Stimulated activated naive CD8-positive, alpha-beta T cell treated with anti-CD3 and anti-CD28 coated beads, Interleukin-15, amount 100 ng/mL, for 72 hours (primary cell): ENCODE data around the gene NCLN.
"Not testable (repeated sequence)": the region's sequence is repeated elsewhere in the genome, so short reads cannot be mapped to it uniquely, and the experiment has no call there.

Experiments
- ATAC-seq: fragments of 150-1000 bp; cut with Tn5 transposase; 2 replicates; pipeline ENCODE4 v1.10.0; 2021; ENCODE audit warnings: mild to moderate bottlenecking, moderate library complexity
- DNase-seq, 2 donors: peaks; one replicate each; pipeline ENCODE4 v3.0.0; 2021 to 2022
- H3K27ac Mint-ChIP-seq, 2 donors: one replicate each; pipeline ENCODE4 v1.8.0; 2022; ENCODE audit warnings: mild to moderate bottlenecking in 2 of 2, mixed read lengths in 2 of 2, moderate library complexity in 2 of 2
- H3K27me3 Mint-ChIP-seq: one replicate; pipeline ENCODE4 v1.8.0; 2022; ENCODE audit warnings: mixed read lengths
- H3K4me1 Mint-ChIP-seq: one replicate; pipeline ENCODE4 v1.8.0; 2022; ENCODE audit warnings: mild to moderate bottlenecking, mixed read lengths
- H3K4me3 Mint-ChIP-seq, 2 donors: one replicate each; pipeline ENCODE4 v1.8.0; 2022; ENCODE audit warnings: mild to moderate bottlenecking in 2 of 2, mixed read lengths in 2 of 2, moderate library complexity in 1 of 2
- H3K9me3 Mint-ChIP-seq, 2 donors: one replicate each; pipeline ENCODE4 v1.8.0; 2022; ENCODE audit warnings: mixed read lengths in 2 of 2

Gene NCLN

GRCh38 chr19:3213159-3213558 is 27.4 kb downstream of the NCLN start:
- Mint-ChIP-seq H3K9me3 (no peaks in the 10 kb centered on the region), H3K4me1 (no peaks in the 10 kb centered on the region), H3K27ac (no peak overlapping the region), H3K27me3 (no peaks in the 10 kb centered on the region), H3K4me3 (no peak overlapping the region)
- ATAC-seq (no peak), DNase-seq (no peak)

GRCh38 chr19:3216874-3217273 is 31.1 kb downstream of the NCLN start:
- DNase-seq: no peak
- no peaks in the 10 kb centered on the region for H3K4me1 Mint-ChIP-seq
- ATAC-seq: no peak
- no peaks in the 10 kb centered on the region for H3K27me3 Mint-ChIP-seq
- H3K9me3 Mint-ChIP-seq: no peaks in the 10 kb centered on the region
- no peak overlapping the region for H3K4me3 Mint-ChIP-seq
- H3K27ac Mint-ChIP-seq: peak overlapping the region in 1 of 2 donors; percentile 16

DNA sequence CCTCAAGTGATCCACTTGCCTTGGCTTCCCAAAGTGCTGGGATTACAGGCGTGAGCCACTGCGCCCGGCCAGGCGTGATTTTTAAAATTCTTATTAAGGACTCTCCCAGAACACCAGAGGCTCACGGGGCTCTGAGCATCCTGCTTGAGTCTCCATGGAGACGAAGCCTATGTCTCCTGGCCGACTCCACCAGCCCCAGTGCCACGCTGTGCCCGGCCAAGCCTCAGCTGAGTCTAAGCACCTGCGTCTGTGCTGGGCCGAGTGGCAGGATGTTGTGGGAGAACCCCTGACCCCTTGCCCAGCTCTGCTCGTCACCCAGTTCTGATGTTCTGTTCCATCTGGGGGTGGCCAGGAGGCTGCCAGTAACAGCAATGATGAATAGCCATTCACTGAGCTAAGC is 34.8 kb downstream of the NCLN start:
- Mint-ChIP-seq H3K27me3 (peaks cover 6% of the 10 kb centered on the region), H3K4me3 (no peak overlapping the region)

DNA sequence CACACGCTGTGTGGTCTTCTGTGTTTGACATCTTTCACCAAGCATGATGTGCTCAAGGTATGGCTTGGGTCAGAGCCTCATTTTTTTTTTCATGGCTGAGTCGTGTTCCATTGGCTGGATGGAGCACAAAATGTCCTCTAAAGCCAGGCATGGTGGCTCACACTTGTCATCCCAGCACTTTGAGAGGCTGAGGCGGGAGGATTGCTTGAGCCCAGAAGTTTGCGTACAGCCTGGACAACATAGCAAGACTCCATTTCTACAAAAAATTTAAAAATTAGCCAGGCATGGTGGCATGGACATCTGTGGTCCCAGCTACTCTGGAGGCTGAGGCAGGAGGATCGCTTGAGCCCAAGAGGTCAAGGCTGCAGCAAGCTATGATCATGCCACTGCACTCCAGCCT is 35.8 kb downstream of the NCLN start:
- ATAC-seq: not testable (repeated sequence)

More for the DNA sequence above, 34.8 kb downstream of the NCLN start:
- Mint-ChIP-seq H3K27ac (no peak overlapping the region), H3K4me1 (no peaks in the 10 kb centered on the region), H3K9me3 (no peaks in the 10 kb centered on the region)
- no peak for DNase-seq
- no peak for ATAC-seq

GRCh38 chr19:3222709-3223108 is 37.0 kb downstream of the NCLN start:
- Mint-ChIP-seq H3K27me3 (peaks cover 28% of the 10 kb centered on the region), H3K27ac (no peak overlapping the region), H3K4me3 (no peak overlapping the region), H3K9me3 (no peaks in the 10 kb centered on the region), H3K4me1 (no peaks in the 10 kb centered on the region)
- no peak for DNase-seq
- no peak for ATAC-seq

More for the DNA sequence above, 35.8 kb downstream of the NCLN start:
- H3K27ac Mint-ChIP-seq, H3K9me3 Mint-ChIP-seq, H3K4me3 Mint-ChIP-seq, H3K4me1 Mint-ChIP-seq, DNase-seq: not testable (repeated sequence)
- peaks cover 16% of the 10 kb centered on the region for H3K27me3 Mint-ChIP-seq

DNA sequence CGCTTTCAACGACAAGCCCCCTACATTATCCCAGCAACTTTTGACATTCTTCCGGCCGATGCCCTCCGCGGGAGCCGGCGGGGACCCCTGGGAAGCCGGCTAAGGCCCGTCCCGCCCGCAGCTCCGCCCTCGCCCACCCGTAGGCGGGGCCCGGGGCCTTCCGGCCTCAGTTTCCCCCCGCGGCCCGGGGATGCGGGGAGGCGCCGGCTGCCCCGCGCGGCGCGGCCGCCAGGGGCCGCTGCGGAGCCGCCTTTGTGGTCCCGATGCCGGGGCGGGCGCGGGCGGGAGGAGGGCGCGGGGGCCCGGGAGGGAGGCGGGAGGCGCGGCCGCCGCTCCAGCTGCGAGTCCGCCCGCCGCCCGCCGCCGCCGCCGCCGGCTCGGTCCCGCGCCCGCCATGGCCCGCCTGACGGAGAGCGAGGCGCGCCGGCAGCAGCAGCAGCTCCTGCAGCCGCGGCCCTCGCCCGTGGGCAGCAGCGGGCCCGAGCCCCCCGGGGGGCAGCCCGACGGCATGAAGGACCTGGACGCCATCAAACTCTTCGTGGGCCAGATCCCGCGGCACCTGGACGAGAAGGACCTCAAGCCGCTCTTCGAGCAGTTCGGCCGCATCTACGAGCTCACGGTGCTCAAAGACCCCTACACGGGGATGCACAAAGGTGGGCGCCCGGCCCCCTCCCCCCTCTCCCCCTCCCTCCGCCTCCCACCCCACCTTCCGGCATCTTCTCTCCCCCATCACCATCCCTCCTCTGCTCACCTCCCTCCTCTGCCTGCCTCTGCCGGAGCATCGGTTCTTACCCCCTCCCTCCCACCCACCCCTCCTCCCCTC is 38.8 kb downstream of the NCLN start, which contains the start of gene CELF5:
Gene CELF5 (plus strand): TSS at position 316 of the 823 bp plus-strand sequence. CDS start 79 bp downstream, at position 395.
- H3K9me3 Mint-ChIP-seq: no peaks in the 10 kb centered on the region
- H3K4me1 Mint-ChIP-seq: no peaks in the 10 kb centered on the region
- DNase-seq (peak; percentile 37 to 48), ATAC-seq (peak; percentile 75)
- H3K4me3 Mint-ChIP-seq: peak within 1 kb of the TSS; percentile 35 to 56
- H3K27me3 Mint-ChIP-seq: peaks cover 35% of the 10 kb centered on the region
- H3K27ac Mint-ChIP-seq: no peak within 1 kb of the TSS

- H3K27ac Mint-ChIP-seq: no peak overlapping the region
- peaks cover 35% of the 10 kb centered on the region for H3K27me3 Mint-ChIP-seq
- no peaks in the 10 kb centered on the region for H3K9me3 Mint-ChIP-seq
- ATAC-seq (no peak), DNase-seq (no peak)
- H3K4me1 Mint-ChIP-seq: no peaks in the 10 kb centered on the region
- peak overlapping the region in 1 of 2 donors; percentile 56 for H3K4me3 Mint-ChIP-seq
These were observed 39.4 kb downstream of the NCLN start for GRCh38 chr19:3225169-3225485.

GRCh38 chr19:3225677-3226093 is 40.0 kb downstream of the NCLN start:
- H3K4me3 Mint-ChIP-seq: no peak overlapping the region
- no peaks in the 10 kb centered on the region for H3K9me3 Mint-ChIP-seq
- H3K27ac Mint-ChIP-seq: no peak overlapping the region
- ATAC-seq: no peak
- no peaks in the 10 kb centered on the region for H3K4me1 Mint-ChIP-seq
- no peak for DNase-seq
- H3K27me3 Mint-ChIP-seq: peaks cover 35% of the 10 kb centered on the region

DNA sequence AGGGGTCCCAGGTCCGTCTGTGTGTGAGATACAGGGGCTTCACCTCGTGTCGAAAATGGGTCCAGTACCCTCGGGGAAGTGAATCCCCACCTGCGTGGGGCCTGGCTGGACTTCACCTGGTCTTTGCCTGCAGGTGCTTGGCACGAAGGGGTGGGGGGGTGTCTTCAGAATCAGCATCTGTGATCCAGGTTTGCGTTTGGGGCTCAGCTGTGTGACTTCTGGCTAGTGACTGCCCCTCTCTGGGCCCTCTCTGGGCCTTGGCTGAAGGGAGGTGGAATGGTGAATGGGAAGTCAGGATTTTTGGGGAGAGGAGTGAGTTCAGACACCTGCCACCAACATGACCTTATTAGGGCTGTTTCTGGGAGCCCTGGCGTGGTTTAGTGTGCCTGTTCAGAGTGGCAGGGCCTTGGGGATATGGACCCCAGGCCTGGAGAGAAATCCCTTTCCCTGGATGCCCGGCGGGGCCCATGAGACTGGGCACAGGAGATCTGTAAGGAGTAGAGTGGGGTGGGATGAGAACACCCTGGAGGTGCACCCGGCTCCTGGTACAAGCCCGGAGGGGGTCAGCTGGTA is 41.4 kb downstream of the NCLN start:
- peaks cover 39% of the 10 kb centered on the region for H3K27me3 Mint-ChIP-seq
- no peak overlapping the region for H3K27ac Mint-ChIP-seq
- H3K4me1 Mint-ChIP-seq: no peaks in the 10 kb centered on the region
- no peaks in the 10 kb centered on the region for H3K9me3 Mint-ChIP-seq
- ATAC-seq: no peak
- no peak overlapping the region for H3K4me3 Mint-ChIP-seq
- no peak for DNase-seq

DNA sequence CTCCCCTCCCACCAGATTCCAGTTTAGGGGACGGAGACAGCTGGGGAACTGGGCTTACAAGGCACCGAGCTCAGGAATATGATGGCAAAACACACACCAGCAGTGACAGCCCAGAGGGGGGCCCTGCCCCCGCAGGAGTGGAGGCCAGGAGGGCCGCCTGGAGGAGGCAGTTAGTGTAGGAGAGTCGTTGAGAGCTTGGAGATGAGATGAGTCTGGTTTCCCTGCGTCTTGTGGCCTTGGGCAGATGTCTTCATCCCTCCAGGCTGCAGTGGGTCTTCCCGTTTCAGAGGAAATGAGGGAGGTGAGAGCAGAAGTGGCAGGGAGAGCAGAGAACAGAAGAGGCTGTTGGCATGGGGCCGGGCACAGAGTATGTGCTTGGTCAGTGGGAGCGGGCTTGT is 43.6 kb downstream of the NCLN start:
- Mint-ChIP-seq H3K4me1 (no peaks in the 10 kb centered on the region), H3K9me3 (no peaks in the 10 kb centered on the region), H3K27me3 (peaks cover 51% of the 10 kb centered on the region), H3K27ac (no peak overlapping the region), H3K4me3 (no peak overlapping the region)
- ATAC-seq (no peak), DNase-seq (no peak)

DNA sequence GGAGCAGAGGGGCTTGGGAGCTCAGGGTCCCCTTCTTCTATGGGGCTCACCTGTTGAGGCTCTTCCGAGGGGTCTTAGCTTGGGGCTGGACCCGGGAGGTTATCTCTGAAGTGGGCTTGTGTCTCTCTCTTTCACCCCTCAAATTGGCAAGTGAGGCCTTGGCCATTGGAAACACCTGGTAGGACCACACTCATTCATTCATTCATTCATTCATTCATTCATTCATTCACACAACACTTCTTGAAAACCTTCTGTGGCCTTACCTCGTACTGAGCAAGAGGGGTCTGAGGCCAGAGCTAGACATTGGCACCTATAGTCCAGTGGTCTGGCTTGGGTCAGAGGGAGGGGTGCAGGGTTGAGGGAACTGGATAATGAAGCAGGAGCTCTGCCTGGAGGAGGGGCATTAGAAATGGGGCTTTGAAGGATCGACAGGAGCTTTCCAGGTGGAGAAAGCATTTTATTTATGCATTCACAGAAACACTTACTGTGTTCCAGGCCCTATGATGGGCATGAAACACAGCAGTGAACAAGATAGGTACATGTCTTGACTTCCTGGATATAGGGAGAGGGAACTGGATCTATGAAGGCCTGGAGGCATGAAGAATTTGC is 44.3 kb downstream of the NCLN start:
- no peak for ATAC-seq
- Mint-ChIP-seq H3K9me3 (no peaks in the 10 kb centered on the region), H3K27me3 (peaks cover 57% of the 10 kb centered on the region), H3K4me1 (no peaks in the 10 kb centered on the region), H3K27ac (no peak overlapping the region), H3K4me3 (no peak overlapping the region)
- DNase-seq: no peak

DNA sequence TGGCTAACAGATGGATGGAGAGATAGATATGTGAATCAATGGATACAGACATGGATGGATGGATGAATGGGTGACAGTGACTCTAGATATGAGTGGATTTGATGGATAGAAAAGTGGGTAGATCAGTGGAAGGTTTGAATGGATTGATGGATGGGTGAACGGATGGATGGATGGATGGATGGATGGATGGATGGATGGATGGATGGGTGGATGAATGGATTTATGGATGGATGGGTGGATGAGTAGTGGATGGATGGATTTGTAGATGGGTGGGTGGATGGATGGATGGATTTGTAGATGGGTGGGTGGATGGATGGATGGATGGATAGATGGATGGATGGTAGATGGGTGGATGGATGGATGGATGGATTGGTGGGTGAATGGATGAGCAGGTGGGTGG is 45.6 kb downstream of the NCLN start:
- Mint-ChIP-seq H3K27ac (no peak overlapping the region), H3K9me3 (no peaks in the 10 kb centered on the region), H3K4me1 (no peaks in the 10 kb centered on the region), H3K4me3 (no peak overlapping the region), H3K27me3 (peaks cover 46% of the 10 kb centered on the region)
- ATAC-seq: no peak
- no peak for DNase-seq

GRCh38 chr19:3233116-3233515 is 47.4 kb downstream of the NCLN start:
- no peak for ATAC-seq
- Mint-ChIP-seq H3K4me1 (no peaks in the 10 kb centered on the region), H3K27me3 (peaks cover 27% of the 10 kb centered on the region), H3K4me3 (no peak overlapping the region), H3K27ac (no peak overlapping the region), H3K9me3 (no peaks in the 10 kb centered on the region)
- no peak for DNase-seq

DNA sequence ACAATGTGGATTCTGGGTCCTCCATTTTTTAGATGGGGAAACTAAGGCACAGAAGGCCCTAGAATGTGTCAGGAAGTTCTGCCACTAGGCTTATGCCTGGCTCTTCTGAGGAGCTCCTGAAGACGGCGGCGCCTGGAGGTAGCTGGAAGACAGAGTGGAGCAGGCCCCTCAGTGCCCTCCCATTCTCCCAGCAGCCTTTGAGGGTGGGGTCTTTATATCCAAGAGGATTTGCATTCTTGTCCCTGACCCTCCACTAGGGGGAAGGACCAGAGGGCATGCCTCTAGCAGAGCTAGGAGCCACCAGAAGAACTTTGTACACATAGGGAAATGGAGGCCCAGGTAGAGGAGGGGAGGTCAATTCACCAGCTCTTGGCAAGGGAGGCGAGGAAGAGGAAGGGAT is 48.1 kb downstream of the NCLN start:
- Mint-ChIP-seq H3K4me3 (no peak overlapping the region), H3K9me3 (no peaks in the 10 kb centered on the region), H3K4me1 (no peaks in the 10 kb centered on the region), H3K27ac (no peak overlapping the region), H3K27me3 (peaks cover 24% of the 10 kb centered on the region)
- DNase-seq (no peak), ATAC-seq (no peak)

DNA sequence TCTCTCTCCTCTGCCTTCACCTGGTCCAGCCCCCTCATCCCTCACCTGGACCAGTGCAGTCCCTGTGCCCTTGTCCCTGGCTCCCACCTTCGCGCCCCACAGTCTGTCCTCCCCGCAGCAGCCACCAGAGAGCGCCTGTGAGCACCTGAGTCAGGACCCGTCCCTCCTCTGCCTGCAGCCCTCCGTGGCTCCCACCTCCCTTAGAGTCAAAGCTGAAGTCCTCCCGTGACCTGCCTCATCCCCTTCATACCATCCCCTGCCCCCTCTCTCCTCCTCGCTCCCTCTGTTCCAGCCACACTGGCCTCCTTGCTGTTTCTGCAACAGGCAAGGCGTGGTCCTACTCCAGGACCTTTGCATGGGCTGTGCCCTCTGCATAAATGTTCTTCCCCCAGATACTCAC is 49.1 kb downstream of the NCLN start:
- Mint-ChIP-seq H3K4me3 (no peak overlapping the region), H3K27ac (no peak overlapping the region), H3K9me3 (no peaks in the 10 kb centered on the region), H3K27me3 (peaks cover 24% of the 10 kb centered on the region), H3K4me1 (no peaks in the 10 kb centered on the region)
- peak in 1 of 2 donors; percentile 35 for DNase-seq
- no peak for ATAC-seq

GRCh38 chr19:3235604-3236003 is 49.9 kb downstream of the NCLN start:
- not testable (repeated sequence) for DNase-seq, H3K9me3 Mint-ChIP-seq, H3K4me1 Mint-ChIP-seq, H3K27ac Mint-ChIP-seq, H3K4me3 Mint-ChIP-seq, ATAC-seq
- H3K27me3 Mint-ChIP-seq: peaks cover 24% of the 10 kb centered on the region
